WI38 (cell line): ENCODE results near the gene PHF20.
"Not testable (repeated sequence)": the region's sequence is repeated elsewhere in the genome, so short reads cannot be mapped to it uniquely, and the experiment has no call there.

Experiments
- H3K4me3 ChIP-seq: 2 replicates; pipeline ENCODE4 v1.5.1; 2011; ENCODE audit warnings: low read depth, mild to moderate bottlenecking, control low read depth, low read length
- TF ChIP-seq, protein P1 (sequence below): IDR thresholded peaks from 2 replicates; pipeline ENCODE4 v1.5.1; 2012; ENCODE audit warnings: low read depth, mild to moderate bottlenecking, control low read depth, low read length

PHF20 gene

DNA sequence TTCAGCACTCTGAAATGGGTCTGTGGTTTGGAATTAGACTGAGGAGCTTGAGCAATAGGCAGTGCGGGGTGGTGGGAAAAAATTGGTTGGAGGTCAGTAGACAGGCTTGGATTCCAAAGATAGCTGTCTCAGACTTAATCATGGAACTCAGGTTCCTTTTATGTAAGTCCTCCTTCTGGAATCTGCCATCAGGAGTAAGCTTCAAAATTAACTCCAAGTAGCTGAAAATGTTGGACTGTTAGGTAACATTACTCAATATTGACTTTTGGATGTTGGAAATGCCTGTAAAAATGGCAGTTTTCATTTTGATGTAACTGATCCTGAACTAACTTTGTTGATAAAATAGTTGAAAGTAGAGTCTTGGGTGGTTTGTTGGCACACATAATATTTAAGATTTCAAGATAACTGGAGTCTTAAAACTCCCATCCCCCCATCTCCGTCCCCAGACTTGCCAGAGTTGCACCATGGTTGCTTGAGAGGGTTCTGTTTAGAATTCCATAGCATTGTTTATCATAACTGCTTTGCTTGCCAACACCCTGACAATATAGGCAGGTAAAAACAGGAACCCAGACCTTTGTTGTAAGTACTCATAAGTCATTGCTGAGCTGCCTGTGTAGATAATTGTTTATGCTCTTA lies 83.0 kb downstream of the PHF20 start:
- TF ChIP-seq, protein P1, sequence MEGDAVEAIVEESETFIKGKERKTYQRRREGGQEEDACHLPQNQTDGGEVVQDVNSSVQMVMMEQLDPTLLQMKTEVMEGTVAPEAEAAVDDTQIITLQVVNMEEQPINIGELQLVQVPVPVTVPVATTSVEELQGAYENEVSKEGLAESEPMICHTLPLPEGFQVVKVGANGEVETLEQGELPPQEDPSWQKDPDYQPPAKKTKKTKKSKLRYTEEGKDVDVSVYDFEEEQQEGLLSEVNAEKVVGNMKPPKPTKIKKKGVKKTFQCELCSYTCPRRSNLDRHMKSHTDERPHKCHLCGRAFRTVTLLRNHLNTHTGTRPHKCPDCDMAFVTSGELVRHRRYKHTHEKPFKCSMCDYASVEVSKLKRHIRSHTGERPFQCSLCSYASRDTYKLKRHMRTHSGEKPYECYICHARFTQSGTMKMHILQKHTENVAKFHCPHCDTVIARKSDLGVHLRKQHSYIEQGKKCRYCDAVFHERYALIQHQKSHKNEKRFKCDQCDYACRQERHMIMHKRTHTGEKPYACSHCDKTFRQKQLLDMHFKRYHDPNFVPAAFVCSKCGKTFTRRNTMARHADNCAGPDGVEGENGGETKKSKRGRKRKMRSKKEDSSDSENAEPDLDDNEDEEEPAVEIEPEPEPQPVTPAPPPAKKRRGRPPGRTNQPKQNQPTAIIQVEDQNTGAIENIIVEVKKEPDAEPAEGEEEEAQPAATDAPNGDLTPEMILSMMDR: no peak

DNA sequence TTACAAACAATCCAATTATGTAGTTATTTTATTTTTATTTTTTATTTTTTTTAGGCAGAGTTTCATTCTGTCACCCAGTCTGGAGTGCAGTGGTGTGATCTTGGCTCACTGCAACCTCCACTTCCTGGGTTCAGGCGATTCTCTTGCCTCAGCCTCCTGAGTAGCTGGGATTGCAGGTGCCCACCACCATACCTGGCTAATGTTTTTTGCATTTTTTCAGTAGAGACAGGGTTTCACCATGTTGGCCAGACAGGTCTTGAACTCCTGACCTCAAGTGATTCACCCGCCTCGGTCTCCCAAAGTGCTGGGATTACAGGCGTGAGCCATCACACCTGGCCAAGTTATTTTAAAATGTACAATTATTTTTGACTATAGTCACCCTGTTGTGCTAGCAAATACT lies 83.8 kb downstream of the PHF20 start:
- H3K4me3 ChIP-seq: not testable (repeated sequence)

More for the DNA sequence above, 83.0 kb downstream of the PHF20 start:
- H3K4me3 ChIP-seq: no peak overlapping the region

DNA sequence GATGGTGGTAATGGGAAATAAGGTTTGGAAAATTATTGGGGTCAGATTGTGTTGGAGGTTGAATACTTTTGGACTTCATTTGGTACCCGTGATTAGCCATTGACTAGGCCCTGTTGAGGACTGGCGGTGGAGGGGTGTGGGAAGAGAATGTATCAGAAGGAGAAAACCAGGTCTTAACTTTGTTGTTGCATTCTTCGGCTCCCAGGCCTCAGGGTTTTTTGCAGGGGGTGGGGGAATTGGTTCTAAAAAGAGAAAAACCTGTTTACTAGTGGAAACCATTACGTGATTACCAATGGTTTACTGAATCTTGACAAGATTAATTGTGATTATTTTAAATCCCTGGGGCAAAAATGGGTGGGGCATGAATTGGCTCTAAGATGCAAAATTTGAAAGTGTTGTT lies 85.1 kb downstream of the PHF20 start:
- H3K4me3 ChIP-seq: no peak overlapping the region
- TF ChIP-seq, protein P1: no peak

DNA sequence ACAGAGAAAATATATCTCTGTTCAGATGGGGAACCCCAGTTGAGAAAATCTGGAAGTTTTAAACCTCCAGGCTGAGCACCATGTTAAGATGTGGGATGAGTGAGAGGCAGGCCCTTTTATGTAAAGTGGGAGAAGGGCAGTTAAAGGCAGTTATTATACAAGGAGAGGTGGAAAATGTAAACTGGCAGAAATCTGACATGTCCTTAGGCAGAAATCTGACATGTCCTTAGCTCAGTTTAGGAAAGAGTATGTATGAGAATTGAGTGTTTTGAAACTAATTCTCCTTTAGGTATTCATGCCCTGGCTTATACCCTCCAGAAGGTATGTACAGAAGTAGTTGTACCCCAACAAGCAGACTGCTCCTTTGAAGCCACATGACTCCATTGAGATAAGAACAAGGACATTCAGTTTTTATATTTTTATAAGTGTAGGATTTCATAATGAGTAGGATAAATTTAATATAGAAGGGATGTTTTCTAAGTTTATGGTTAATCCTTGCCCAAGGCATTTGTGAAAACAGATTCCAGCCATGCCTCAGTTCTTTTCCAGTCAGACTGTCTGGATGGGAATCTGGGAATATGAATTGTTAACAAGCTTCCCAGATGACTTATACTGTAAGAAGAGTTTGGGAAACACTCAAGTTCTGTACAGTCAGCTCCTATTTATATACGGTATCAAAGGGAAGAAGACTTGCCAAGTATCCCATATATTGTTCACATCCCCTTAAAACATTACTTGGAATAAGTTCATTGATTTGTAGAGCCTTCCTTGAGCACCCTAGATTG lies 94.8 kb downstream of the PHF20 start:
- TF ChIP-seq, protein P1: no peak
- H3K4me3 ChIP-seq: no peak overlapping the region

DNA sequence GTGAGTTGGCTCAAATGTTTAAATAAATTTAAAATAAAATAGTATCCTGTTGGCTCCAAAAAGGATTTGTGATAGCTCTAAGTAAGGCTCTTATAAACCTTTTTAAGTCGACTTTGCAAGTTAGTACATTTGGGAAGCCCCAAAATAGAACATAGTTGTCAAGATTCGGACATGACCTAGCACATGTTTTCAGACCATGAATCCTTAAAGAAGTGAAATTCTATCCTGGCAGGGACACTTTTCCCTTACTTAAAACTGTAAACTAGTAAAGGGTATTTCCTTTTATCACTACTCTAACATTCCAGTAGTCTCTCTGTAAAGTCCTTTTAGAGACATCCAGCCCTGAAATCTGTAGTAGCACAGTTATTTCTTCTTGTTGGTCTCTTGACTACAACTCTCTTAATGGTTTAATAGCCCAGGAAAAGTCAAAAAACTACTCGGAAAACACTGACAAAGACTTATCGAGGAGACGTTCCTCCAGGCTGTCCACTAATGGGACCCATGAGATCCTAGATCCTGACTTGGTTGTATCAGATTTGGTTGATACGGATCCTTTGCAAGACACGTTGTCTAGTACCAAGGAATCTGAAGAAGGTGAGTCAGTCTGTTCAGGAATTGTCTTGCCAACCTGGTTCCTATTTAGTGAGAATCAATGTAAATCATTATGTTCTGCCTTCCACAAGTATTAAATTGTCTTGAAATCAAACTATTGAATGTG lies 98.9 kb downstream of the PHF20 start:
- peak overlapping the region; percentile 34 for H3K4me3 ChIP-seq
- TF ChIP-seq, protein P1: no peak

DNA sequence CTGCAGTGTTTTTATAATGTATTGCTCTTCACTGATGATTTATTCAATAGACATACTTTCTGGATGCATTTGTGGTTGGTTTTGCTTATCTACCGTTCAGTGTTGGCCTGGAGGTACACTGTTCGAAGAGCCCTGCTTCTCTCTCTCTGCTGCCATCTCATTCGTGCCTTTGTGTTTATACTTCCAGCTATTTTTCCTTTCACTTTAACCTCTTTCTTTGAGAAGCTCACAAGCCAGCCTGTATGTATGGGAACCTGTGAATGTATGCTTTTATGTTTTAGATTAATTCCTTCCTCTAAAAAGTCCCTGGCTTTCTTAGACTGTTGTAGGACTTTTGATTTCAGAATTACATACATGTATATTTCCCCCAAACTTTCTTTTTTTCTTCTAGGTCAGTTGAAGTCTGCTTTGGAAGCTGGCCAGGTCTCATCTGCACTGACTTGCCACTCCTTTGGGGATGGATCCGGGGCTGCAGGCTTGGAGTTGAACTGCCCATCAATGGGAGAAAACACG lies 99.5 kb downstream of the PHF20 start:
- TF ChIP-seq, protein P1: no peak
- H3K4me3 ChIP-seq: peak overlapping the region; percentile 34

DNA sequence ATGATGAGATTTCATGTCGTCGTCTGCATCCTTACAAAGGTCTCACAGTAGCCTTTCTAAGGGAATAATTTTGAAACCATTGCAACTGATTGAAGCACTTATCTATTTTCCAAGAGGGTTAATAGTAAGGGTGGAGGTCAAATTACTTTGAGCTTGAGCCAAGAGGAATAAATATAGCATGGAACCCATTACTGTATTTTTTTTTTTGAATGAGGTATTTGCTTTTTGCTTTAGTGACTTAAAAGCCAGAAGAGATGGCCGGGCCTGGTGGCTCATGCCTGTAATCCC lies 104.2 kb downstream of the PHF20 start:
- H3K4me3 ChIP-seq: no peak overlapping the region
- TF ChIP-seq, protein P1: no peak
